Astrocyte of the spinal cord (primary cell): ENCODE results near the gene BAD.

Source experiments
- DNase-seq: peaks from one replicate; pipeline ENCODE4 v3.0.0; 2011; ENCODE audit warnings: low read depth, low spot score
- H3K4me3 ChIP-seq: 2 replicates; pipeline ENCODE4 v1.5.1; 2011; ENCODE audit warnings: low read depth, mild to moderate bottlenecking, low read length, moderate library complexity
- CTCF ChIP-seq: IDR thresholded peaks from 2 replicates; pipeline ENCODE4 v1.5.1; 2012; ENCODE audit warnings: low read depth, mild to moderate bottlenecking, low read length, inconsistent platforms
- in situ Hi-C: cut with HindIII; loops from 2 replicates; pipeline ENCODE4 v1.10.0; 2017; ENCODE audit warnings: low sequenced_read_pairs

The BAD gene

DNA sequence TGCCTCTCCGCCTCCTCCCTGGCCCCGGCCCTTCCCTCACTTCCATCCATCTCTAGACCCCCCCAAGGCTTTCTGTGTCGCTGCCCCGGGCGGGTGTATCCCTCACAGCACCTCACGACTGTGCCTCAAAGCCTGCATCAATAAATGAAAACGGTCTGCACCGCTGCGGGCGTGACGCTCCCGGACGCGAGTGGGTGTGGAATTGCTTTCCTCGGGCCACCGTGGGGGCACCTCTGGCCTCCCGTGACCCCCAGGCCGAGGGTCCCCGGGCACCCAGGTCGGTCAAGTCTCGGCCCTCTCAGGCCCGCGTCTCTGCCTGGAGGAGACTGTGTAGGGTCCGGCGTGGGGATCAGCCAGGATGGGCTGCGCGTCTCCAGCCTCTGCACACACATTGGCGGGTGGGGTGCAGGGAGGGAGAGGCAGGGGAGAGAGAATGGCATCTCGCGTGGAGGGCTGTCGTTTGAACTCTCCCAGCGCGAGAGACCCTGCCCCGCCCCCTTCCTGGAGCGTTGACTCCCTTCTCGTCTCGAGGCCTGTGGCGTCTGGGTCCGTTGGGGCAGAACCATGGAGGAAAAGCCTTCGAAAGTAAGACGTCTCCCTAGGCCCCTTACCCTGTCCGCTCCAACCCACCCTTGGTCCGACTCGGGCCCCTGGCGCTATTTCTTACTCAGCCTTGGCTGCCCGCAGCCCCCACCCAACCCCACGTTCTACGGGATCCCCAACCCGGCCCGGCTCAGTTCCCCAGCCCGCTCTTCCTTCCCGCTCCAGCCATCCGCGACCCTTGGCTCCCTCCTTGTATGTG lies 15.6 kb upstream of the BAD start, which contains the start of gene CATSPERZ:
CATSPERZ (plus strand) TSS at position 512 of the 802 bp plus-strand sequence; CDS start at position 565, 53 bp downstream.
- no peak for TF ChIP-seq CTCF
- DNase-seq, result no peak
- in situ Hi-C loops, result no loop called here
- peak within 1 kb of the TSS; percentile 21 for H3K4me3 ChIP-seq

DNA sequence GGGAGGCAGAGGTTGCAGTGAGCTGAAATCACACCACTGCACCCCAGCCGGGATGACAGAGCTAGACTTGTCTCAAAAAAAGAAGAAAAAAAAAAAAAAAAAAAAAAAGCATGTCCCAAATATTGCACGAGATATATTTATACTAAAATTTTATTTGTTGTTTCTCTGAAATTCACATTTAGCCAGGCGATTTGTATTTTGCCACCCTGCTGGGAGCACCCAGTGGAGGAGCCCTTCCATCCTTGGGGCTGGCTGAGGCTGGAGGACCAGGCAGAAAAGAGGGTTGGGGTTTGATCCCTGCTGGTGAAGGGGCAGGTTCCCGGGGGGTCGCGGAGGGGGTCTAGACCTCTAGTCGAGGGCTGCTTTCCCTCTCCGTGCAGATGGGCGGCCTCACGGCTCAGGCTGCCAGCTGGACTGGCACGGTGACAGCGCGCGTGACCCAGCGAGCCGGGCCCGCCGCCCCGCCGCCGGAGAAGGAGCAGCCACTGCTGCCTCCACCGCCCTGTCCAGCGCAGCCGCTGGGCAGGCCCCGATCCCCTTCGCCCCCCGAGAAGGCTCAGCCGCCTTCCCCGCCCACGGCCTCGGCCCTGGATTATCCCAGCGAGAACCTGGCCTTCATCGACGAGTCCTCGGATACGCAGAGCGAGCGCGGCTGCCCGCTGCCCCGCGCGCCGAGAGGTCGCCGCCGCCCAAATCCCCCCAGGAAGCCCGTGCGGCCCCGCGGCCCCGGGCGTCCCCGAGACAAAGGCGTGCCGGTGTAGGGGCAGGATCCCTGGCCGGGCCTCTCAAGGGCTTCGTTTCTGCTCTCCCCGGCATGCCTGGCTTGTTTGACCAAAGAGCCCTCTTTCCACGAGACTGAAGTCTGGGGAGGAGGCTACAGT lies 14.7 kb upstream of the BAD start:
- no peak overlapping the region for H3K4me3 ChIP-seq
- DNase-seq, result no peak

GRCh38 chr11:64297699-64298358 lies 13.4 kb upstream of the BAD start:
- in situ Hi-C loops, result no loop called here
- no peak for TF ChIP-seq CTCF
- no peak for DNase-seq
- H3K4me3 ChIP-seq, result no peak overlapping the region

More for the DNA sequence above, 14.7 kb upstream of the BAD start:
- in situ Hi-C loops, result no loop called here
- TF ChIP-seq CTCF, result no peak

DNA sequence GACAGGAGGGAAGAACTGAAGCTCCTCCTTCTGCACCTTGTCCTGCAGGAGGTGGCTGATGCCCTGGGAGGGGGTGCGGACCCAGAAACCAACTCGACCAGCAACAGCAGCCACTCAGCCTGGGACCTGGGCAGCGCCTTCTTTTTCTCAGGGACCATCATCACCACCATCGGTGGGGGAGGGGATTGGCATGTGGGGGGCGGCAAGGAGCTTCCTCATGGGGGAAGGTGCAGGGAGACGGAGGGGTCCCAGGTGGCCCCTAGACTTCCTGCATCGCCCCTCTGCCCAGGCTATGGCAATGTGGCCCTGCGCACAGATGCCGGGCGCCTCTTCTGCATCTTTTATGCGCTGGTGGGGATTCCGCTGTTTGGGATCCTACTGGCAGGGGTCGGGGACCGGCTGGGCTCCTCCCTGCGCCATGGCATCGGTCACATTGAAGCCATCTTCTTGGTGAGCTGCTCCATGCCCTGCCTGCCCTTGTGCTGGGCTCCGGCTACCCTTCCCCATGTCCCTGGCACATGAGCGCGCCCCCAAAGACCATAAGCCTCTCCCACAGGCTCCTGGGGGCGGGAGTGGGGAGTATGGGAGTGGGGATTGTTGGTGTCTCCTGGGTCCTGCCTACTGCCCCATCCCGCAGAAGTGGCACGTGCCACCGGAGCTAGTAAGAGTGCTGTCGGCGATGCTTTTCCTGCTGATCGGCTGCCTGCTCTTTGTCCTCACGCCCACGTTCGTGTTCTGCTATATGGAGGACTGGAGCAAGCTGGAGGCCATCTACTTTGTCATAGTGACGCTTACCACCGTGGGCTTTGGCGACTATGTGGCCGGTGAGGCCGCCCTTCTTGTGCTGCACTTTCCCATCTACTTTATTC lies 12.6 kb upstream of the BAD start:
- no peak for TF ChIP-seq CTCF
- in situ Hi-C loops, result no loop called here
- no peak for DNase-seq
- no peak overlapping the region for H3K4me3 ChIP-seq

GRCh38 chr11:64296236-64296635 lies 11.8 kb upstream of the BAD start:
- no peak for DNase-seq
- in situ Hi-C loops, result no loop called here
- no peak for TF ChIP-seq CTCF
- H3K4me3 ChIP-seq, result no peak overlapping the region

DNA sequence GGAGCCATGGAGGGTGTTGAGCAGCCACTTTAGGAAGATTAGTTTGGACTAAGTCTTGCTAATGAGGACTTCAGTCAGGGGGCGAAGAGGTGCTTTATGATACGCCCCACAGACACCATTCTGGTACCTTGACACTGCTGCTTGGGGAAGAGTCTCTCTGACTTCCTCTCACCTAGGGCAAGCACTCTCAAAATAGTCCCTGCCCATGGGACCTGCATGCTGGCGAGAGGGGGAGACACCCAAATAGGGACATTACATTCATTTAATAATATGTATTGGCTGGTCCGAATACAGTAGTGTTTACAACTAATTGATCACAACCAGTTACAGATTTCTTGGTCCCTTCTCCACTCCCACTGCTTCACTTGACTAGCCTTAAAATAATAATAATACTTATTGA lies 11.3 kb upstream of the BAD start:
- TF ChIP-seq CTCF, result no peak
- no peak overlapping the region for H3K4me3 ChIP-seq
- in situ Hi-C loops, result no loop called here
- DNase-seq, result no peak
